LHCN-M2 (cell line): ENCODE measurements around the gene RNF31. TPM values are rescaled to one million over a fixed set of nuclear protein-coding genes. Genes with fewer than 3 reads are reported as not detected.

ENCODE experiments used
- DNase-seq: peaks from one replicate; pipeline ENCODE4 v3.0.0-alpha.2; 2012; ENCODE audit warnings: low read depth
- total RNA-seq: library from RNA; depleted of rRNA; stranded (reverse); fragments of >200 nt; gene quantifications from 2 replicates; pipeline ENCODE4 v1.2.3, GENCODE V29; 2014

The RNF31 gene
- total RNA-seq, 1 experiment from 2014 or later, result 44.2 TPM

DNA sequence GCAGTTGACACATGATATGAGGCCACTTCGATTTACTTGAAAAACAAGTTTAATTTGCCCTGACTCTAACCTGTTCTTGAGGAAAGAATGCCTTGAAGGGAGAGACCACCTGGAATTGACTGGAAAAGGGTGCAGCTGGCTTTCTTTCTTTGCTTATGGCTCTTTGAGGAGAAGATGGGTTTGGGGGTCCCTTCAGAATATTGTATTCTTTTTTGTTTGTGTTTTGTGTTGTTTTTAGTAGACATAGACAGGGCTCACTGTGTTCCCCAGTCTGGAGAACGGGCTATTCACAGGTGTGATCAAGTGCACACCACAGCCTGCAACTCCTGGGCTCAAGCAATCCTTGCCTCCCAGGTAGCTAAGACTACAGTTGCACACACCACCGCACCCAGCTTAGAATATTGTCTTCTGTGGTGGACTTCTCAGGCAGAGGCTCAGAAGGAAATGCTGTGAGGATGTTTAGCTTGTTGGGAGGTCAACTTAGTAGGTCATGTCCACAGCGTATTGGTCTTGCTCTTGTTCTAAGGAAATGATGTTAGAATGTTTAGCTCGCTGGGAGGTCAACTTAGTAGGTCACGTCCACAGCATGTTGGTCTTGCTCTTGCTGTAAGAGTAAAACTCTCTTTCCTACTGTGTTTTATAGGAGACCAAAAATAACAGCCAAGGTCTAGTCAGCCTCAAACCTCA is 31.0 kb upstream of the RNF31 start:
- DNase-seq, result no peak

DNA sequence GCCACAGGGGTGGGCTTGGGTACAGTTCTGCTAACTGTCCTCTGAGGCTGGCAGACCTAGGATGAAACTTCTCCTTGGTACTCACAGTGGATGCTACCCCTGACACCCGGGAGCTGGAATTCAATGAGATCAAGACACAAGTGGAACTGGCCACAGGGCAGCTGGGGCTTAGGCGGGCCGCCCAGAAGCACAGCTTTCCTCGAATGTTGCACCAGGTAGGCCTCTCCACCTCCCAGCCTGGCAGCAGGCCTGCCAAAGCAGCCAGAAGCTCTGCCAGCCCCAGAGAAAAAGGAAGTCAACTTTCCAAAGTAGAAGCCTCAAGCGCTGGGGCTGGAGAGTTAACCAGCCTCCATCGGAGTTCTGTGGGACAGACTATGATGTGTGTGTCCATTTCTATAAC is 30.1 kb upstream of the RNF31 start:
- no peak for DNase-seq

GRCh38 chr14:24119691-24120090 is 27.6 kb upstream of the RNF31 start:
- no peak for DNase-seq

GRCh38 chr14:24121210-24121609 is 26.1 kb upstream of the RNF31 start:
- no peak for DNase-seq

GRCh38 chr14:24122416-24122815 is 24.9 kb upstream of the RNF31 start:
- DNase-seq, result no peak

DNA sequence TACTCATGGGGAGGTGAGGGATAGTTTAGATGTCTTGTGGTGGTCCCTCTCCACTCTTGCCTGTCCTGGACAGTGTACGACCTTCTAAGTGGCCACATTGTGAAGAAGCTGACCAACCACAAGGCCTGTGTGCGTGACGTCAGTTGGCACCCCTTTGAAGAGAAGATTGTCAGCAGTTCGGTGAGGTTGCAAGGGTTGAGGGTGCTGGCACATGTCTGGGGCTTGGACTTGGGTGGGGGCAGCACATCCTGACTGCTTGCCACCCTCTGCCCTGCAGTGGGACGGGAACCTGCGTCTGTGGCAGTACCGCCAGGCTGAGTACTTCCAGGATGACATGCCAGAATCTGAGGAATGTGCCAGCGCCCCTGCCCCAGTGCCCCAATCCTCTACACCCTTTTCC is 24.4 kb upstream of the RNF31 start:
- no peak for DNase-seq

DNA sequence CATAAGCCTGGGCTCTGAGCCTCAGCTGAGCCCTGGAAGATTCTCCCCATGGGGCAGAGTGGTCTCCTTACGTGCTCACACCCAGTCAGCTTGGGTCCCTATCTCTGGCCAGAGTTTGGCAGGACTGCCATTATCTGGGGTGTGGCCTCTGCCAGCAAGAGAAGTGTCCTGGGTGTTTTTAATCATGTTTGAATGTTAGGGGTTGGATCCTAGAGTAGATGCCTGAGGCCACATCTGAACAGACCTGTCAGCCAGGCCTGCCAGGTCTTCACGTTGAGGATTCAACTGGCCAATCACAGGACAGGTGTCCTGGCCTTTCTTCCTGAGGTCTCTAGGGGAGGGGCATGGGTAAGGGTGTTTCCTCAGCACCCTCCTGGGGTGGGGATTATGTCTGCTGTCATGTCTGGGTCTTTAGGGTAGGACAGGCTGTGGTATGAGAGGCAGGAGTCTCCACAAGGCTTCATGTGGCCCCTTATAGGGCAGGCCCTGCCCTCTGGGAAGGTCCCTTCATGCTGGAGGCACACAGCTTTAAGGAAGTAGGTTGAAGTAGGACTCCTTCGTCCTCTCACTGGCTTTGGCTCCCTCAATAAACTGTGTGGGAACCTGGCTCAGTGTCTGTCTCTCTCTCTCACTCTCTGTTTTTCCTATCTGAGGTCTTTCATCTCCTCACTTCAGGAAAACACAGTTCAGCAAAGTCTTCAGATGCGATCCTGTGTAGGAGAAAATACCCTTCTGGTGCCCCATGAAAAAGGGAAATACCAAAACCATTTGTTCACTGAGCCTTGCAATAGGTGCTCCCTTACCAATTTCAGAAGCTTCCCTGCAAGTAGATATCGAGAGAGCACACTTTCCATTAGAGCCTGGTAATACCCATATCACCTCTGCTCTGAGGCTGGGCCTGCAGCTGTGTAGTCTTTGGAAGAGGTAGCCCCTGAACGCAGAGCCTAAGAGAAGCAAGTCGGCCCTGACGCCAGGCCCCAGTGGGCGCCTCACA is 23.6 kb upstream of the RNF31 start:
- DNase-seq, result no peak

GRCh38 chr14:24126939-24127338 is 20.4 kb upstream of the RNF31 start:
- no peak for DNase-seq

DNA sequence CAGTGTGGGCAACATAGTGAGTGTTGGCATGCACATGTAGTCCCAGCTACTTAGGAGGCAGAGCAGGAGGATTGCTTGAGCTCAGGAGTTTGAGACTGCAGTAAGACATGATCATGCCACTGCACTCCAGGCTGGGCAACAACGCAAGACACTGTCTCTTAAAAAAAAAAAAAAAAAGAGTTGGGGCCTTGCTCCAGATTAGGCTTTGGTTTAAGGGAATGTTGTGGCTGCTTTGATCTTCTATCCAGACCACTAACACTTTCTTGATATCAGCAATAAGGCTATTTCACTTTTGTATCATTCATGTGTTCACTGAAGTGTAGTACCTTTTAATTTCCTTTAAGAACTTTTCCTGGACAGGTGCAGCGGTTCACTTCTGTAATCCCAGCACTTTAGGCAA is 19.6 kb upstream of the RNF31 start:
- DNase-seq, result no peak

DNA sequence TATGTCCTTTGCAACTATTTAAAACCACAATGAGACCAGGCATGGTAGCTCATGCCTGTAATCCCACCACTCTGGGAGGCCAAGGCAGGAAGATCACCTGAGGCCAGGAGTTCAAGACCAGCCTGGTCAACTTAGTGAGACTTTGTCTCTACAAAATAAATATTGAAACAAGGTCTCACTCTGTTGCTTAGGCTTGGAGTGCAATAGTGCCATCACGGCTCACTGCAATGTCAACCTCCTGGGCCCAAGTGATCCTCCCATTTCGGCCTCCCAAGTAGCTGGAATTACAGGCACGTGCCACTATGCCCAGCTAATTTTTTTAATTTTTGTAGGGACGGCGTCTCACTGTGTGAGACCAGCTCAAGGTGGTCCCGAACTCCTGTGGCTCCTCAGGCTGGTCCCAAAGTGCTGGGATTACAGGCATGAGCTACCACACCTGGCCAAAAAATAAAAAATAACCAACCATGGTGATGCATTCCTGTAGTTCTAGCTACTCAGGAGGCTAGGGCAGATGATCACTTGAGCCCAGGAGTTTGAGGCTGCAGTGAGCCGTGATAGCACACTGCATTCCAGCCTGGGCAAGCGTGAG is 17.8 kb upstream of the RNF31 start:
- DNase-seq, result no peak

- no peak for DNase-seq
Measured at GRCh38 chr14:24130380-24130716, 16.9 kb upstream of the RNF31 start, which contains the start of gene FITM1. FITM1 (plus strand) TSS chr14:24130659; CDS start chr14:24131564, 905 bp downstream.

DNA sequence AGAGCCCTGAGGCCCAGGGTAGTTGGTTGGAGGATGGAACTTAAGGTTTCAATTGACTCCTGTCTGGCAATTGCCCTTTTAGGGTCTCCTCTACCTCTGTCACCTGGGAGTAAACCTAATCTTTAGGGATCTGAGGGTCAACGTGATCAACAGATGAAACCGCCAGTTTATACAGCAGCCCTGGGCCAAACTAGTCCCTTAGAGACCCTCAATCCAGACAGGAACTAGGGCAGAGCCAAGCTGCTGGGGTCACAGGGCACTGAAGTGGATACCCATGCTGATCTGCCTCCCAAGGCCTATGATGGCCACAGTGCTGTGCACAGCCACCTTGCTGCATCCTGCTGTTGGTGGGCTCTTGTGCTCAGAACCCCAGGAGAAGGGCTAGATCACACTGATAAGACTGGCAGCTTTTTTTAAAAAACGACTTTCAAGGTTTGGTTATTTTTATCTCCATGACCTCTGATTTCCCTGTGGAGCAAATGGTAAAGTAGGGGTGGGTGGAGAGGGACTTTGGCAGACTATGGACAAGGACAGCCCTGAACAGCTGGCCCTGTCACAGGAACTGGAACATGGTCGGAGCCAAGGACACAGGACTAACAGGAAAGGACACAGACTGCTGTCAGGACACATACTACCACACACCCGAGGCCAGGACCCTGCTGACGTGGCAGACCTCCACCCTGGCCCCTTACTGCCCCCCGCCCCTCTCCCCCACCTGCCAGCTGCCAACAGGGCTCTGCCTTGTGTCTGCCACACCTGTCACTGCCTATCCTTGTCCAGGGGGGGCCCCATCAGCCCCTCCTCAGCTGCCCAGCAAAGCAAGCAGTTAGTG is 16.4 kb upstream of the RNF31 start:
- peak; percentile 88 for DNase-seq

DNA sequence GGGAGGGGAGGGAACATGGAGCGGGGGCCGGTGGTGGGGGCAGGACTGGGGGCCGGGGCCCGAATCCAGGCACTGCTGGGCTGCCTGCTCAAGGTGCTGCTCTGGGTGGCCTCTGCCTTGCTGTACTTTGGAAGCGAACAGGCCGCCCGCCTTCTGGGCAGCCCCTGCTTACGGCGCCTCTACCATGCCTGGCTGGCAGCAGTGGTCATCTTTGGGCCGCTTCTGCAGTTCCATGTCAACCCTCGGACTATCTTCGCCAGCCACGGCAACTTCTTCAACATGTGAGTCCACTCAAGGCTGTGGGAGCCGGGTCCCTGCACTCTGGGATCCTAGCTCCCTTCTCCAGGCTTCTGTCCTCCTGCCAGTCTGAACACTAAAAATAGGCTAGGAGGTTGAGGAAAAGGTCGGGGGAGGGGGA is 15.7 kb upstream of the RNF31 start:
- no peak for DNase-seq

- DNase-seq, result no peak
Measured at GRCh38 chr14:24132061-24132685, 15.1 kb upstream of the RNF31 start.

DNA sequence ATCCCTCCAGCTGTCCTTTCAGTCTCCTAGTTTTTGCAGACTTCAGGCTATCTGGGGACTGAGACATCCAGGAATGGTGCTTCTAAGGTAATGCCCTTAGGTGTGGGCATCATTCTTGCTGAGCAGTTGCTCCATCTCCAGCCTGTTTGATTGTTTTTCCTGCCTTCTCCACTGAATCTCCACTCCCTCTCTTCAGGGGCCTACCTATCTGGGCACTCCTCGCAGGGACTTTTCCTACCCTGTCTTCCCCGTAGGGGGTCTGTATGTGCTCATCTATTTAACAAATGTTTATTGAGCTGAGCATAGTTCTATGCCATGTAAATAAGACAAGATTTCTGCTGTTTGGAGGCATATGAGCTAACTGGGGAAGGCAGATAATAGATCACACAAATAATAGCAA is 14.3 kb upstream of the RNF31 start:
- no peak for DNase-seq

DNA sequence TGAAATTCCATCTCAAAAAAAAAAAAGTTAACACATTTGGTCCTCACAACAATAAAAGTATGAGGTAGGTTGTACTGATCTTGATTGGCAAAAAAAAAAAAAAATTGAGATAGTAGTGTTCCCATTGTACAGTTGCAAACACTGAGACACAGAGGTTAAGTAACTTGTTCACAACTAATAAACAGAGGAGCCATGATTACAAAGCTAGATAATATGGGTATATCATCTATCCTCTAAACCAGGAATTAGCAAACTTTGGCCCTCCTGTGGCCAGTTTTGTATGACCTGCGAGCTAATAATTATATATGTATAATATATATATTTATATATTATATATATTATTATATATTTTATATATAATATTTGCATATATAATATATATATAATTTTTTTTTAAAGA is 13.6 kb upstream of the RNF31 start:
- DNase-seq, result no peak

GRCh38 chr14:24135584-24135833 is 11.8 kb upstream of the RNF31 start:
- DNase-seq, result no peak

DNA sequence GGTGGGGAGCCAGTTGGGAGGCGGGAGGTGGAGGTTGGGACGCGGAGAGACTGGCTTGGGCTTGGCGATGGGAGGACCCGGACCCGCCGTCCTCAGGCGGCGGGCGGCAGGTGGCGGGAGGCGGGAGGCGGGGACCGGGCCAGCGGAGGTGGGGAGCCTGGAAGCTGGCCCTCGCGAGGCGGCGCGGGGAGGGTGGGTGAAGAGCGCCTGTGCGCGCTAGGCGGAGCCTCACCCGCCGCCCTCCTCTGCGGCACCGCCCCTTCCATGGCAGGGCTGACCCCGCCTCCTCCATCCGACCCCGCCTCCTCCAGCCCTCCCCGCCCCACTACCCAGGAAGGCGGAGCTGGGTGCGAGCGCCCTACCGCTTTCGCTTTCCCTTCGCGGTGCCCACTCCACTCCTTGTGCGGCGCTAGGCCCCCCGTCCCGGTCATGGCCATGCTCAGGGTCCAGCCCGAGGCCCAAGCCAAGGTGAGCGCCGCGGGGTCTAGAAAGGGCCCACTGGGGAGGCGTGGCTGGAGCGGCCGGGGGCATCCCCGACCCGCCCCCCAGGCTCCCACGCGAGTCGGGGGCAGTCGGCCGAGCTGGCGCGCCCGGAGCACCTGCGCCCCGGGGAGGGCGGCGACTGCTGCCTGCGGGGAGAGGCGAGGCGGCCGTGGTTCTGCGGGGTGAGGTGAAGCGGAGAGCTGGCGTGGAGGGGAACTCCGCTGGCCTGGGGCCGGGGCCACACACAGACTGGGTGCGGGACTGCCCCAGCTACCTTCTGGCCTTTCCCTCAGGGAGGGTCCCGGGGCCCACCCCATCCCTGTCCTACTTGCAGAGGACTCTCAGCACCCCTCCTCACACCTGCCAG is 11.2 kb upstream of the RNF31 start, which contains the start of gene PSME1:
TSS of gene PSME1 (plus strand) at position 361 of the 850 bp plus-strand sequence. CDS start at position 430, 69 bp downstream.
- DNase-seq, result peak; percentile 81

DNA sequence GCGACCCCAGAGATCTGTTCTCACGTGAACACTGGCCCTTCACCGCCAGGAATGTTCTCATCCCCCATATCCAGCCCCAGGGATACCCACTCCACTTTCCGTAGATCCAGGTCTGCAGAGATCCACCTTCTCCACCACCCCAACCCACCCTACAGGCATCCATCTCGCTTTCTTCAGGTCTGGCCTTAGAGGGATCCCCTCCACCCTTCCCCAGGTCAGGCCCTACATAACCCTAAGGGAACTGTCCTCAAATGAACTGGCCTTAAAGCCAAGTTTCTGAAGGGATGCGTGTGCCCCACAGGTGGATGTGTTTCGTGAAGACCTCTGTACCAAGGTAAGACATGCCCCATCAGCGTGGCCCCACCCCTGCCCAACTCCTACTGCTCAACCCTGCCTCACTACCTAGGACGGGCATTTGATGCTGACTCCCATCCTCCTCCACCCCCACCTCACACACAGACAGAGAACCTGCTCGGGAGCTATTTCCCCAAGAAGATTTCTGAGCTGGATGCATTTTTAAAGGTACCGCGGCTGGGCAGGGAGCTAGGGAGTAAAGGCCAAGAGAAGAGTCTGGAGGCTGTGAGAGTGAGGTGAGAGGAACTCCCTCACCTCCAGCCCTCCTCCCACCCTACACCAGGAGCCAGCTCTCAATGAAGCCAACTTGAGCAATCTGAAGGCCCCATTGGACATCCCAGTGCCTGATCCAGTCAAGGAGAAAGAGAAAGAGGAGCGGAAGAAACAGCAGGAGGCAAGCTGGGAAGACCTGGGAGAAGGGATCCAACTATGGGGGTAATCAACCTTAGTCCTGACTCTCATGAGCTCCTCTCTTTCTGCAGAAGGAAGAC is 10.4 kb upstream of the RNF31 start:
- no peak for DNase-seq
